GM18511 (cell line): Measurements from ENCODE around the gene ZNF394.

Experiments used
- ATAC-seq: cut with Tn5 transposase; IDR thresholded peaks from one replicate; pipeline ENCODE4 v1.9.1; 2021; ENCODE audit warnings: mild to moderate bottlenecking, moderate library complexity; ENCODE audit not compliant: unreplicated experiment

The ZNF394 gene

DNA sequence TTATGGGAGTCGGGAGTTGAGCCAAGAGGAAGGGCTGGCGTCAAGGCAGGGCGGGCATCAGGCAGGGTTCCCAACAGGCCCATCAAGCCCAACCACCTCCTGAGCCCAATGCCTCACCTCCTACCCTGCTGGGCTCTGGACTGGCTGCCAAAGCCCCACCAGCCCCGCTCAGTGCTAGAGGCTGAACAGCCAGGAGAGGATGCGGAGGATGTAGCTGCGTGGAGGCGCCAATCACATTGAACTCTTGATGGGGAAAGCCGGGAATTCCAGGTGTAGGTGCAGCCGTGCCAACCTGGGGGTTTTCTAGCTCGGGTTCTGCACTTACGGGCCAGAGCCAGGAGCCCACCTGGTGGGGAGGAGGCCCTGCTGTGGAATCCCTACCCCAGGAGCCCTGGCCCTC, 47.0 kb downstream of the ZNF394 start:
- no peak for ATAC-seq

- no peak for ATAC-seq
Measured at GRCh38 chr7:99452541-99452940, 47.5 kb downstream of the ZNF394 start.

GRCh38 chr7:99451936-99452335, 48.1 kb downstream of the ZNF394 start:
- no peak for ATAC-seq

DNA sequence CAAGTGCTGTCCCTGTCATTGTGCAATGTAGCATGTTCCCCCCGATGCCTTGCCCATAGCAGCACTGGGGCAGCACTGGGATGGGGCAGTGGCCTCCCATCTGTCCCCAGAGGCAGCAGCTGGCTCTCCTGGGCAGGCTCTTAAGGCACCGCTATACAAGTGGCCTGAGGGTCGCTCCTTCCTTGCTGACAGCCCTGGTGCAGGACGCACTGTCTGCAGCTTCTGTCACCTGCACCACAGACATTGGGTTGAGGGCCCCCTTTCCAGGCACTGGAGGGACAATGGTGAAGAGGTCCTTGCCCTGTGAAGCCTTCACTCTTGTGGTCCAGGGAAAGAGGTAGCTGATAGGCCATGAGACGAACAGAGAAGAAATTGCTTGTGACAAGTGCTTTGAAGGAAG, 50.8 kb downstream of the ZNF394 start:
- no peak for ATAC-seq

DNA sequence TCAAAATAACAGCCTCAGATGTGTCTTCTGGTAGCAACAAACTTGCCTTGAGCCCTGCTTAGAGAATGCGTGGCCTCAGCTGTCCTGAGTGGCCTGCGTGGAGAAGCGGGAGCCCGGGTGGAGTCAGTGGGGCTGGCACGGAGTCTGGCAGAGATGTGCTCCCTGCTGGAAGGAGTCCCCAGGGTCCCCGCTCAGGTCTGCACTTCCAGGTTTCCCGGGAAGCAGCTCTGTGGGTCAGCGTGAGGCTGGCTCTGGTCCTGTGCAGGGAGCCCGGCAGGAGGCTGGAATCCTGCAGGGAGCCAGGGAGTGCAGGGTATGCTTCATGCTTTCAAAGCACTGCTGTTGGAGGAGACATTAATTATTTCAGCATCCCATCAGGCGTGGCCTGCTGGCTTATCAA, 51.2 kb downstream of the ZNF394 start:
- no peak for ATAC-seq

GRCh38 chr7:99447943-99448342, 52.1 kb downstream of the ZNF394 start:
- ATAC-seq: no peak

DNA sequence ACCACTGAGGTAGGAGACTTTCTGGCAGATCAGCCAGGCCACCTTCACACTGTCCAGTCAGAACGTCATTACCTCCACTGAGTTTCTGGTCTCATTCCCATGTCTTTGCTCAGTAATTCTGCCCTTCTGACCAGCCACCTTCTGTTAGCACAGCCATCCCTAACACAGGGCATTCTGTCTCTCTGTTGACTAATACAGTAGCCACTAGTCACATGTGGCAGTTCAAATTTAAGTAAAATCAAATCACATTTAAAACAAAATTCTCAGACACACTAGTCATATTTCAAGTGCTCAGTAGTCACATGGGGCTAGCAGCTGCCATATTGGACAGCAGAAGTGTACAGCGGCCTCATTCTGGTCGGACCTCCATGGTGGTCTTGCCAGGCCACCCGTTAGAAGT, 54.0 kb downstream of the ZNF394 start:
- no peak for ATAC-seq
